ENCODE measurements around the gene GPR50. TPM values are rescaled to one million over a fixed set of nuclear protein-coding genes. Genes with fewer than 3 reads are reported as not detected.

GPR50 gene
- total RNA-seq, 1 experiment from 2014 or later: not detected

GRCh38 chrX:151206871-151207270, 30.5 kb downstream of the GPR50 start:
- ATAC-seq (no peak), DNase-seq (ENCODE audit: low read depth, low spot score) (no peak)
- Histone ChIP-seq H3K36me3 (ENCODE audit: control insufficient read depth in 1 of 2, insufficient read depth in 2 of 2, low read length in 2 of 2) (no peaks in the 10 kb centered on the region), H3K9me3 (ENCODE audit: control insufficient read depth in 1 of 2, insufficient read depth in 1 of 2, low read depth in 1 of 2, low read length in 2 of 2) (no peaks in the 10 kb centered on the region), H3K4me1 (ENCODE audit: control insufficient read depth in 1 of 2, insufficient read depth in 2 of 2, low read length in 2 of 2) (no peaks in the 10 kb centered on the region), H3K9me2 (ENCODE audit: insufficient read depth) (no peaks in the 10 kb centered on the region), H4K20me1 (ENCODE audit: insufficient read depth) (no peaks in the 10 kb centered on the region), H3K4me3 (replicated peaks in 1 of 2; ENCODE audit: low read depth in 1 of 2, low read length in 2 of 2) (no peak overlapping the region), H3K9ac (ENCODE audit: low read length) (no peak overlapping the region), H3K27me3 (ENCODE audit: insufficient read depth, low read length) (no peaks in the 10 kb centered on the region), H3K27ac (ENCODE audit: low read depth, low read length) (no peak overlapping the region), H3K79me2 (ENCODE audit: insufficient read depth, low read length) (no peaks in the 10 kb centered on the region), H2AFZ (ENCODE audit: low read depth, low read length, poor library complexity, severe bottlenecking) (no peak overlapping the region), H3K4me2 (ENCODE audit: low read length) (no peak overlapping the region)
- TF ChIP-seq ZNF274 (IDR thresholded peaks at IDR 0.05; ENCODE audit: low read depth, low read length): no peak
- TF ChIP-seq POLR2A (IDR thresholded peaks at IDR 0.05; ENCODE audit: borderline replicate concordance, extremely low read depth, insufficient read depth, insufficient read length): no peak
- TF ChIP-seq, protein P1, sequence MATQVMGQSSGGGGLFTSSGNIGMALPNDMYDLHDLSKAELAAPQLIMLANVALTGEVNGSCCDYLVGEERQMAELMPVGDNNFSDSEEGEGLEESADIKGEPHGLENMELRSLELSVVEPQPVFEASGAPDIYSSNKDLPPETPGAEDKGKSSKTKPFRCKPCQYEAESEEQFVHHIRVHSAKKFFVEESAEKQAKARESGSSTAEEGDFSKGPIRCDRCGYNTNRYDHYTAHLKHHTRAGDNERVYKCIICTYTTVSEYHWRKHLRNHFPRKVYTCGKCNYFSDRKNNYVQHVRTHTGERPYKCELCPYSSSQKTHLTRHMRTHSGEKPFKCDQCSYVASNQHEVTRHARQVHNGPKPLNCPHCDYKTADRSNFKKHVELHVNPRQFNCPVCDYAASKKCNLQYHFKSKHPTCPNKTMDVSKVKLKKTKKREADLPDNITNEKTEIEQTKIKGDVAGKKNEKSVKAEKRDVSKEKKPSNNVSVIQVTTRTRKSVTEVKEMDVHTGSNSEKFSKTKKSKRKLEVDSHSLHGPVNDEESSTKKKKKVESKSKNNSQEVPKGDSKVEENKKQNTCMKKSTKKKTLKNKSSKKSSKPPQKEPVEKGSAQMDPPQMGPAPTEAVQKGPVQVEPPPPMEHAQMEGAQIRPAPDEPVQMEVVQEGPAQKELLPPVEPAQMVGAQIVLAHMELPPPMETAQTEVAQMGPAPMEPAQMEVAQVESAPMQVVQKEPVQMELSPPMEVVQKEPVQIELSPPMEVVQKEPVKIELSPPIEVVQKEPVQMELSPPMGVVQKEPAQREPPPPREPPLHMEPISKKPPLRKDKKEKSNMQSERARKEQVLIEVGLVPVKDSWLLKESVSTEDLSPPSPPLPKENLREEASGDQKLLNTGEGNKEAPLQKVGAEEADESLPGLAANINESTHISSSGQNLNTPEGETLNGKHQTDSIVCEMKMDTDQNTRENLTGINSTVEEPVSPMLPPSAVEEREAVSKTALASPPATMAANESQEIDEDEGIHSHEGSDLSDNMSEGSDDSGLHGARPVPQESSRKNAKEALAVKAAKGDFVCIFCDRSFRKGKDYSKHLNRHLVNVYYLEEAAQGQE (IDR thresholded peaks at IDR 0.05; ENCODE audit: low read depth): no peak
- TF ChIP-seq JUND (IDR thresholded peaks at IDR 0.05): no peak
- TF ChIP-seq EGR1 (IDR thresholded peaks at IDR 0.05; ENCODE audit: low read depth): no peak
- TF ChIP-seq SRF (IDR thresholded peaks at IDR 0.05; ENCODE audit: low read depth): no peak
- TF ChIP-seq, protein P2, sequence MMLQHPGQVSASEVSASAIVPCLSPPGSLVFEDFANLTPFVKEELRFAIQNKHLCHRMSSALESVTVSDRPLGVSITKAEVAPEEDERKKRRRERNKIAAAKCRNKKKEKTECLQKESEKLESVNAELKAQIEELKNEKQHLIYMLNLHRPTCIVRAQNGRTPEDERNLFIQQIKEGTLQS (IDR thresholded peaks at IDR 0.05): no peak
- no peak for TF ChIP-seq CBX3 (IDR thresholded peaks at IDR 0.05; ENCODE audit: low read depth)
- TF ChIP-seq ZFX (IDR thresholded peaks at IDR 0.05): no peak
- no peak for TF ChIP-seq YY1 (IDR thresholded peaks at IDR 0.05; ENCODE audit: extremely low read depth, insufficient replicate concordance, low read depth, low read length)
- TF ChIP-seq, protein P3, sequence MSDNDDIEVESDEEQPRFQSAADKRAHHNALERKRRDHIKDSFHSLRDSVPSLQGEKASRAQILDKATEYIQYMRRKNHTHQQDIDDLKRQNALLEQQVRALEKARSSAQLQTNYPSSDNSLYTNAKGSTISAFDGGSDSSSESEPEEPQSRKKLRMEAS (IDR thresholded peaks at IDR 0.05): no peak
- no peak for TF ChIP-seq FOSL1 (IDR thresholded peaks at IDR 0.05; ENCODE audit: low read depth)
- no peak for TF ChIP-seq SIN3A (IDR thresholded peaks at IDR 0.05; ENCODE audit: low read depth)
- TF ChIP-seq CEBPB (IDR thresholded peaks at IDR 0.05; ENCODE audit: low read depth): no peak
- TF ChIP-seq ELF1 (IDR thresholded peaks at IDR 0.05; ENCODE audit: borderline replicate concordance, low read depth): no peak
- no peak for TF ChIP-seq SP1 (IDR thresholded peaks at IDR 0.05; ENCODE audit: low read depth)
- no peak for TF ChIP-seq RAD21 (IDR thresholded peaks at IDR 0.05; ENCODE audit: low read depth)
- TF ChIP-seq, protein P4, sequence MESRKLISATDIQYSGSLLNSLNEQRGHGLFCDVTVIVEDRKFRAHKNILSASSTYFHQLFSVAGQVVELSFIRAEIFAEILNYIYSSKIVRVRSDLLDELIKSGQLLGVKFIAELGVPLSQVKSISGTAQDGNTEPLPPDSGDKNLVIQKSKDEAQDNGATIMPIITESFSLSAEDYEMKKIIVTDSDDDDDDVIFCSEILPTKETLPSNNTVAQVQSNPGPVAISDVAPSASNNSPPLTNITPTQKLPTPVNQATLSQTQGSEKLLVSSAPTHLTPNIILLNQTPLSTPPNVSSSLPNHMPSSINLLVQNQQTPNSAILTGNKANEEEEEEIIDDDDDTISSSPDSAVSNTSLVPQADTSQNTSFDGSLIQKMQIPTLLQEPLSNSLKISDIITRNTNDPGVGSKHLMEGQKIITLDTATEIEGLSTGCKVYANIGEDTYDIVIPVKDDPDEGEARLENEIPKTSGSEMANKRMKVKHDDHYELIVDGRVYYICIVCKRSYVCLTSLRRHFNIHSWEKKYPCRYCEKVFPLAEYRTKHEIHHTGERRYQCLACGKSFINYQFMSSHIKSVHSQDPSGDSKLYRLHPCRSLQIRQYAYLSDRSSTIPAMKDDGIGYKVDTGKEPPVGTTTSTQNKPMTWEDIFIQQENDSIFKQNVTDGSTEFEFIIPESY (IDR thresholded peaks at IDR 0.05; ENCODE audit: extremely low read depth, insufficient replicate concordance, low read length): no peak
- TF ChIP-seq TCF7L2 (IDR thresholded peaks at IDR 0.05; ENCODE audit: borderline replicate concordance, extremely low read depth, insufficient read depth, insufficient read length): no peak
- no peak for TF ChIP-seq EZH2phosphoT487 (IDR thresholded peaks at IDR 0.05; ENCODE audit: borderline replicate concordance)
- no TSS peak for BruUV-seq (replicated peaks)
- POLR2A ChIA-PET: no interaction called here
- intact Hi-C loops (cut with micrococcal nuclease): no loop called here
- RAD21 ChIA-PET (ENCODE audit: low non-redundant PET in 1 of 2, low total read pairs in 2 of 2, uncharacterized antibody in 2 of 2, unreplicated experiment in 2 of 2): no interaction called here
- CTCF ChIA-PET: no interaction called here

Data from HCT116 (cell line).